Skeletal muscle cell (primary cell): ENCODE data around the gene CYBC1.
"Not testable (repeated sequence)": the region's sequence is repeated elsewhere in the genome, so short reads cannot be mapped to it uniquely, and the experiment has no call there.

Source experiments
- DNase-seq: peaks from one replicate; pipeline ENCODE4 v3.0.0-alpha.2; 2010; ENCODE audit warnings: low read depth
- H3K4me3 ChIP-seq: 2 replicates; pipeline ENCODE4 v1.5.1; 2011; ENCODE audit warnings: low read depth, mild to moderate bottlenecking, control low read depth, low read length, moderate library complexity

Gene CYBC1

GRCh38 chr17:82415336-82415735 lies 35.2 kb downstream of the CYBC1 start:
- no peak for DNase-seq

GRCh38 chr17:82414548-82415281 lies 35.8 kb downstream of the CYBC1 start:
- no peak for DNase-seq
- H3K4me3 ChIP-seq, result no peak overlapping the region

More at GRCh38 chr17:82415336-82415735, 35.2 kb downstream of the CYBC1 start:
- H3K4me3 ChIP-seq, result no peak overlapping the region

- H3K4me3 ChIP-seq, result no peak overlapping the region
- no peak for DNase-seq
Observed at GRCh38 chr17:82412535-82413520, 37.7 kb downstream of the CYBC1 start.

GRCh38 chr17:82412081-82412480 lies 38.5 kb downstream of the CYBC1 start:
- H3K4me3 ChIP-seq, DNase-seq: not testable (repeated sequence)

- no peak for DNase-seq
Observed at GRCh38 chr17:82411396-82412053, 39.0 kb downstream of the CYBC1 start.

GRCh38 chr17:82410014-82410716 lies 40.4 kb downstream of the CYBC1 start:
- no peak overlapping the region for H3K4me3 ChIP-seq
- DNase-seq, result no peak

More at GRCh38 chr17:82411396-82412053, 39.0 kb downstream of the CYBC1 start:
- no peak overlapping the region for H3K4me3 ChIP-seq

- H3K4me3 ChIP-seq, result no peak overlapping the region
- no peak for DNase-seq
Observed at GRCh38 chr17:82408938-82409318, 41.6 kb downstream of the CYBC1 start.

- H3K4me3 ChIP-seq, result no peak overlapping the region
- no peak for DNase-seq
Observed at GRCh38 chr17:82408288-82408937, 42.1 kb downstream of the CYBC1 start.

GRCh38 chr17:82407255-82407654 lies 43.3 kb downstream of the CYBC1 start:
- no peak overlapping the region for H3K4me3 ChIP-seq
- DNase-seq, result no peak

GRCh38 chr17:82406131-82406671 lies 44.4 kb downstream of the CYBC1 start:
- no peak for DNase-seq
- H3K4me3 ChIP-seq, result no peak overlapping the region

GRCh38 chr17:82405051-82405450 lies 45.5 kb downstream of the CYBC1 start:
- DNase-seq, result no peak
- no peak overlapping the region for H3K4me3 ChIP-seq

- DNase-seq, result no peak
Observed at GRCh38 chr17:82403662-82404660, 46.6 kb downstream of the CYBC1 start.

GRCh38 chr17:82402865-82403264 lies 47.7 kb downstream of the CYBC1 start:
- no peak for DNase-seq
- H3K4me3 ChIP-seq, result no peak overlapping the region

More at GRCh38 chr17:82403662-82404660, 46.6 kb downstream of the CYBC1 start:
- H3K4me3 ChIP-seq, result no peak overlapping the region

GRCh38 chr17:82400830-82401229 lies 49.7 kb downstream of the CYBC1 start:
- H3K4me3 ChIP-seq, result no peak overlapping the region
- DNase-seq, result no peak

GRCh38 chr17:82400206-82400605 lies 50.3 kb downstream of the CYBC1 start:
- no peak for DNase-seq
- no peak overlapping the region for H3K4me3 ChIP-seq

- peak; percentile 50 for DNase-seq
- no peak overlapping the region for H3K4me3 ChIP-seq
Observed at GRCh38 chr17:82399601-82400101, 50.9 kb downstream of the CYBC1 start.

- DNase-seq, result peak; percentile 82
- H3K4me3 ChIP-seq, result no peak overlapping the region
Observed at GRCh38 chr17:82399041-82399441, 51.5 kb downstream of the CYBC1 start.
